ENCODE data around the gene RBFOX2. TPM values are rescaled to one million over a fixed set of nuclear protein-coding genes. Genes with fewer than 3 reads are reported as not detected.

The RBFOX2 gene
- total and polyA plus RNA-seq, 2 of the 8 experiments (the other 6 are each of a cell fraction or from before 2014, with no cell fraction given), result 121 to 122 TPM

DNA sequence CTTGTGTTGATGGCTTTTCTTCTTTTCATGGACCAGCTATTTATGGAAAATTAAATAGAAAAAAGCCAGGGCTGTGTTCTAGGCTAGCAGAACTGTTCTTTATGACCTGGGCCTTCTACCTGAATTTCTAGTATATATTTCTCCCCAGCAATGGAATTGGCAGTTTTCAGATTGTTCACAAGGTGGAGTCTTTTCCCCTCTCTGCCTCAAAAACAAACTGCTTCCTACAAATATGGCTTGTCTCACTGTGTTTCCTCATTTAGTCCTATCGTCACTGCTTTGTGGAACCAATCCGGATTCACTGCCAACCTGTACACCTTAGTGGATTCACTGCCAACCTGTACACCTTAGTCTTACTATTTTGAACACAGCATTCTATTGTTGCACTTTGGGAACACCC, 316.0 kb downstream of the RBFOX2 start:
- no peak overlapping the region for H3K14ac ChIP-seq (ENCODE audit: insufficient read length)
- no peak overlapping the region for H3K4ac ChIP-seq (replicated peaks; ENCODE audit: insufficient read length, low read depth, low read length)
- no peaks in the 10 kb centered on the region for H3K36me3 ChIP-seq (ENCODE audit: control insufficient read depth in 2 of 4, insufficient read depth in 4 of 4, low read length in 3 of 4)
- H4K91ac ChIP-seq (replicated peaks; ENCODE audit: insufficient read length, low read length), result no peak overlapping the region
- H2BK20ac ChIP-seq (ENCODE audit: low read length), result no peak overlapping the region
- DNase-seq (ENCODE audit: low read depth in 1 of 2, low spot score in 2 of 2) (no peak), FAIRE-seq (no peak)
- peaks cover 0 to 3% of the 10 kb centered on the region in 2 experiments; a peak in 1 of 4 replicates for H3K9me3 ChIP-seq (ENCODE audit: insufficient read depth in 2 of 2, low read depth in 1 of 2, low read length in 1 of 2)
- CTCF ChIA-PET (ENCODE audit: partially characterized antibody), result interaction anchor here (0.8 to 1.5 kb wide), 4 partner anchors 14 to 72 kb away, joined by 3 to 4 read pairs (median 4); no protein-coding TSS in a partner anchor
- H3K9ac ChIP-seq (replicated peaks in 1 of 4; ENCODE audit: extremely low read depth in 1 of 4, low read depth in 3 of 4, low read length in 3 of 4), result no peak overlapping the region
- H3K23me2 ChIP-seq (ENCODE audit: low read depth, low read length), result no peaks in the 10 kb centered on the region
- H4K5ac ChIP-seq (ENCODE audit: insufficient read length, low read depth, low read length), result no peak overlapping the region
- H4K20me1 ChIP-seq (replicated peaks in 1 of 2; ENCODE audit: control insufficient read depth in 1 of 2, insufficient read depth in 2 of 2, low read length in 2 of 2), result no peaks in the 10 kb centered on the region
- no peak overlapping the region for H2BK5ac ChIP-seq (ENCODE audit: low read depth, low read length)
- H3K4me2 ChIP-seq (ENCODE audit: insufficient read depth in 1 of 2, low read depth in 2 of 2, low read length in 2 of 2), result no peak overlapping the region
- no peak overlapping the region for H3K27ac ChIP-seq (ENCODE audit: low read depth, low read length)
- POLR2A ChIA-PET (ENCODE audit: partially characterized antibody), result no interaction called here
- H3K56ac ChIP-seq (replicated peaks; ENCODE audit: insufficient read length, low read depth, low read length), result no peak overlapping the region
- no peak overlapping the region for H2AFZ ChIP-seq (ENCODE audit: low read length)
- H3K27me3 ChIP-seq (replicated peaks in 1 of 4; ENCODE audit: control insufficient read depth in 3 of 4, extremely low read depth in 1 of 4, insufficient read depth in 3 of 4, low read length in 3 of 4), result no peaks in the 10 kb centered on the region
- no peak overlapping the region for H3K4me3 ChIP-seq (ENCODE audit: extremely low read depth in 1 of 4, insufficient read depth in 2 of 4, low read depth in 3 of 4, low read length in 4 of 4)
- no peaks in the 10 kb centered on the region for H3K79me2 ChIP-seq (ENCODE audit: control insufficient read depth in 1 of 2, insufficient read depth in 2 of 2, low read length in 2 of 2)
- no peak overlapping the region for H4K8ac ChIP-seq (ENCODE audit: extremely low read depth, insufficient read depth, low read length)
- H3K79me1 ChIP-seq (ENCODE audit: low read depth, low read length), result no peaks in the 10 kb centered on the region
- H2BK120ac ChIP-seq (replicated peaks; ENCODE audit: low read depth, low read length), result no peak overlapping the region
- H3K4me1 ChIP-seq (replicated peaks in 1 of 4; ENCODE audit: control insufficient read depth in 3 of 4, insufficient read depth in 4 of 4, low read length in 3 of 4), result no peaks in the 10 kb centered on the region
- no peak overlapping the region for H3K18ac ChIP-seq (ENCODE audit: extremely low read depth, low read length)
- no peak overlapping the region for H2BK15ac ChIP-seq (ENCODE audit: low read length)
- no peak overlapping the region for H2BK12ac ChIP-seq (ENCODE audit: low read depth, low read length)
- H2AK5ac ChIP-seq (ENCODE audit: low read depth, low read length), result no peak overlapping the region
- no peak overlapping the region for H3K23ac ChIP-seq (ENCODE audit: insufficient read length)
- 84% methylated on average over 2 of the region's 2 CpGs; no CpG with 5 or more reads in 1 of the 2 experiments for WGBS, 2 experiments (ENCODE audit: extremely low coverage in 1 of 2, insufficient coverage in 1 of 2, insufficient read length in 1 of 2, insufficient replicate concordance in 2 of 2, low coverage in 1 of 2, low lambda C conversion rate in 2 of 2, missing lambda C conversion rate in 1 of 2)
- TF ChIP-seq SUZ12 (IDR thresholded peaks at IDR 0.05; ENCODE audit: low read length) (no peak), JUND (IDR thresholded peaks at IDR 0.05; ENCODE audit: low read length) (no peak), SIN3A (conservative IDR thresholded peaks at IDR 0.05 in 1 of 2, IDR thresholded peaks at IDR 0.05 in 1 of 2; ENCODE audit: low read depth in 1 of 2, low read length in 2 of 2) (no peak), TBP (IDR thresholded peaks at IDR 0.05; ENCODE audit: low read depth, low read length) (no peak), SAP30 (IDR thresholded peaks at IDR 0.05; ENCODE audit: insufficient read depth, insufficient replicate concordance, low read length) (no peak), RAD21 (IDR thresholded peaks at IDR 0.05 in 1 of 2, conservative IDR thresholded peaks at IDR 0.05 in 1 of 2; ENCODE audit: low read depth in 2 of 2, low read length in 2 of 2) (peak; percentile 41 to 53), FOSL1 (IDR thresholded peaks at IDR 0.05; ENCODE audit: insufficient read depth, low read depth, low read length) (no peak), YY1 (IDR thresholded peaks at IDR 0.05; ENCODE audit: low read depth, low read length) (peak; percentile 87), HDAC6 (IDR thresholded peaks at IDR 0.05; ENCODE audit: low read depth, low read length) (no peak)
- TF ChIP-seq, protein P1, sequence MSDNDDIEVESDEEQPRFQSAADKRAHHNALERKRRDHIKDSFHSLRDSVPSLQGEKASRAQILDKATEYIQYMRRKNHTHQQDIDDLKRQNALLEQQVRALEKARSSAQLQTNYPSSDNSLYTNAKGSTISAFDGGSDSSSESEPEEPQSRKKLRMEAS (IDR thresholded peaks at IDR 0.05), result no peak
- TF ChIP-seq, protein P2, sequence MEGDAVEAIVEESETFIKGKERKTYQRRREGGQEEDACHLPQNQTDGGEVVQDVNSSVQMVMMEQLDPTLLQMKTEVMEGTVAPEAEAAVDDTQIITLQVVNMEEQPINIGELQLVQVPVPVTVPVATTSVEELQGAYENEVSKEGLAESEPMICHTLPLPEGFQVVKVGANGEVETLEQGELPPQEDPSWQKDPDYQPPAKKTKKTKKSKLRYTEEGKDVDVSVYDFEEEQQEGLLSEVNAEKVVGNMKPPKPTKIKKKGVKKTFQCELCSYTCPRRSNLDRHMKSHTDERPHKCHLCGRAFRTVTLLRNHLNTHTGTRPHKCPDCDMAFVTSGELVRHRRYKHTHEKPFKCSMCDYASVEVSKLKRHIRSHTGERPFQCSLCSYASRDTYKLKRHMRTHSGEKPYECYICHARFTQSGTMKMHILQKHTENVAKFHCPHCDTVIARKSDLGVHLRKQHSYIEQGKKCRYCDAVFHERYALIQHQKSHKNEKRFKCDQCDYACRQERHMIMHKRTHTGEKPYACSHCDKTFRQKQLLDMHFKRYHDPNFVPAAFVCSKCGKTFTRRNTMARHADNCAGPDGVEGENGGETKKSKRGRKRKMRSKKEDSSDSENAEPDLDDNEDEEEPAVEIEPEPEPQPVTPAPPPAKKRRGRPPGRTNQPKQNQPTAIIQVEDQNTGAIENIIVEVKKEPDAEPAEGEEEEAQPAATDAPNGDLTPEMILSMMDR (IDR thresholded peaks at IDR 0.05; ENCODE audit: control extremely low read depth in 1 of 3, insufficient read depth in 1 of 3, low read depth in 1 of 3, low read length in 3 of 3), result peak in 2 of 3 experiments; percentile 18 to 21; a peak in 2 of 4 replicates

Measured in H1 (cell line).